GM18505 (cell line): ENCODE results near the gene FARS2.
"Not testable (repeated sequence)": the region's sequence is repeated elsewhere in the genome, so short reads cannot be mapped to it uniquely, and the experiment has no call there.

Source experiments
- ATAC-seq: cut with Tn5 transposase; IDR thresholded peaks from one replicate; pipeline ENCODE4 v1.9.1; 2021; ENCODE audit not compliant: unreplicated experiment
- POLR2A ChIP-seq: IDR thresholded peaks from 4 replicates; pipeline ENCODE4 v1.6.1; 2011; ENCODE audit warnings: borderline replicate concordance; ENCODE audit not compliant: insufficient read depth, insufficient read length; ENCODE audit errors: extremely low read depth

Gene FARS2

DNA sequence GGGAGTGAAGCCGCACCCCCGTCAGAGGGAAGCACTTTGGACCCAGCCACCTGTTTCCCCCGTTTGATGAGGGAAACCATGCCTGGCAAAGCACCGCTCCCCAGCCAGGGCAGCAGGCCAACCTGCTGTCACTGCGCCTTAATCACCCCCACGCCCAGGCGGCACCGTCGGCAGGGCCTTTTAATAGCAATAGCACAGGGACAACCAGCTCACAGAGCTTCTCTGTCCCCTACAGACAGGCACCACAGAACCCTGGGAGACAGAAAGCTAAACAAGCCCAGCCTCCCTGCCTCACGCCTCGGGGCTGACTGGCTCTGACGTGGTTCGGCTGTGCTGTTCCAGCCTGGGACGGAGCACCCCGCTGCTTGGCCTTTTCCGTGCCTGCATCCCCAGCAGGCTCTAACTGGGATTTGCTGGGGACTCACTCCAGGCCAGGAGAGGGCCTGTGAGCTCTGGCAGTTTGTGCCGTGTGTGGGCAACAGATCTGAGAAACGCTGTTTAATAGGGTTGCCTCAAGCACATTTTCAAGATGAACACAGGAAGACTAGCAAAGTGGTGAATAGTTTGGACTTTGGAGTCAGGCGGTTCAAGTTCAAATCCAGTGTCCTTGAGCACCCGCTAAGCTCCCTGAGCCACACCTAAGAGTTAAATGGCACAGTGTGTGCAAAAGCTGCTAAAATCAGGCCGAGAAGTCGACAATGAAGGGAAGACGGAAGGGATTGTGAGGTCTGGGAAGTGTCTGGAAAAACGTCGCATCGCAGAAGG, 521.7 kb downstream of the FARS2 start:
- ATAC-seq: no peak
- TF ChIP-seq POLR2A: no peak

DNA sequence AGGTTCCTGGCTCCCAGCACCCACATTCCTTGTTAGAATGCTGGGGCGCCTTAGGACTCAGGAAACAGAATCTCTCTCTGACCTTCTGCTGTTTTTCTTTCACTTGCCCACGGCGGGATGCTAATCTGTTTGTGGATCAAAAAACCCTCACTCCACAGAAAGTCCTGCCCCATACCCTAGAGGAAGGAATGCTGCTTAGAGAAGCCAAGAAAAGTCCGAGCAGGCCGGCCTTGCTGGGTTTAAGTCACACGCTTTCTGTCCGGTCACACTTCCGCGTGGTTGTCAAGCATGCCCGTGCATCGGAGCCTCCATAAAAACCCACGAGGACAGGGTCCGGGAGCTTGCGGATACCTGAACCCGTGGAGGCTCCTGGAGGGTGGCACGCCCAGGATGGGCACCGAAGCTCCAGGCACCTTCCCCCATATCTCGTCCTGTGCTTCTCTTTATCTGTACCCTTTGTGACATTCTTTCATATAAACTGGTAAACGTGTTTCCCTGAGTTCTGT, 522.3 kb downstream of the FARS2 start:
- no peak for ATAC-seq
- TF ChIP-seq POLR2A: no peak

DNA sequence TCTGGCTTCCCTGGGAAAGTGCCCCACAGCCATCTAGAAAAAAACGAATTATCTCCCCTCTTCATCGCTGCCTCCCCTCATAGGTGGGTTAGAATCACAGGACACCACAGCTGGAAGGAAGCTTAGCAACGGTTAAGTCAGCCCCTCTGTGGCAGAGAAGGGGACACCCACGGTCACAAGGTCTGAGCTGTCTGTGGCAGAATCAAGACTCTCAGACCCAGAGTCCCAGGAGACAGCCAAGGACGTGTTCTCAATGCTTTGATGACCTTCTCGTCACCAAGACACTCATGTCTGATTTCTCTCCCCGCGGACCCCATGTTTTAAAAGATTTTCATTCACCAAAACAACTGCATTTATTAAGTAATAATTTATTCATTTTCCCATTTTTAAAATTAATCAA, 523.9 kb downstream of the FARS2 start:
- no peak for TF ChIP-seq POLR2A
- ATAC-seq: no peak

DNA sequence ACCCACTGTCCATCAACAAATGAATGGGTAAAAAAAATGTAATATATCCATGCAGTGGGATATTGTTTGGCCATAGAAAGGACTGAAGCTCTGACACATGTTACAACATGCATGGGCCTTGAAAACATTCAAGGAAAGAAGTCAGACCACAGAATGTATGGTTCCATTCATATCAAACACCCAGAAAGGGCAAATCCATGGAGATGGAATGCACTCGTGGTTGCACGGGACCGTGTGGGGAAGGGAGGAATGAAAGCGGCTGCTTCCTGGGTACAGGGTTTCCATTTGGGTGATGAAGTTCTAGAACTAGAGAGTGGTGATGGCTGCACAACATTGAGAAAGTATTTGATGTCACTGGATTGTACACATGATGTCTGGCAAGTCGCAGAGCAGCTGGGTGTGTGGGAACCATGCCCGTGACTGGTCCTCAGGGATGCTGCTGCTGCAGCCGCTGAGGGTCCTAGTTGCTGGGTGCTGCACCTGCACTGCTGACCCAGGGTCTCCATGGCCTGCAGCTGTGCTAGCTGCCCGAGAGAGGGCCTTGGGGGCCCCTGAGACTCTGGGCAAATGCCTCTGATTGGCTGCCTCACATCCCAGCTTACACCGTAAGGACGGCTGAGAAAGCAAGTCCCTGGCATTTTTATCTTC, 525.1 kb downstream of the FARS2 start:
- no peak for TF ChIP-seq POLR2A
- no peak for ATAC-seq

DNA sequence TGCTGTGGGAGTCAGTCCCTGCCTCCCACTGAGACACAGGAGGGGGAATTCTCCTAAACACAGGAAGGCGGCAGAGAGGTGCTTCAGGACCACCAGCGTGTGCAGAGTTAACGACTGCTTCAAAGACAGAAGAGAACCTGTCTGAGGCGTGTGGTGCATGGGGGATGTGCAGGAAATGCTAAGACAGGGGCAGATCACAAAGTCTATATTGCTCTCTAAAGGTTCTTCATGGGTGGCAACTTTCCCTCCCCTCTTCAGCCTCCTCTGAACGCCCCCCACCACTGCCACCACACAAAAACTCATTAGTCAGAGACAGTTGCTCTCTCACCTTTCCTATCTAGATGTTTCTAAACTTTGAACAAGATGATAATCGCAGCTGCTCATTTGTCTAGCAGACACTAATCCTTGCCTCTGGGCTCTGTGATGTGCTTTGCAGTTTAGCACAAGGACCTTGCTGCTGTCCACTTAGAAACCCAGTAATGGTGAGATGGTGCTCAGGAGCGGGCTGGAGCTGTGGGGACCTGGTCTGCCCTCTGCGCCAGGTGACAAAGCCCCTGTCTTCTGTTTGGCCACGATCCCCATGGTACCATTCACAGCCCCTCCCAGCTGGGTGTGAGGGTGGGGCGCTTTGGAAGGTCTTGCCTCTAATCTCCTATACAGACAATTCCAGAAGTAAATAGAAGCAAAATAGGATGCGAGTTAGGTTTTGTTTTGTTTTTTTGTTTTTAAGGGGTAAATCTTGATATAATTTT, 525.8 kb downstream of the FARS2 start:
- no peak for ATAC-seq
- no peak for TF ChIP-seq POLR2A

DNA sequence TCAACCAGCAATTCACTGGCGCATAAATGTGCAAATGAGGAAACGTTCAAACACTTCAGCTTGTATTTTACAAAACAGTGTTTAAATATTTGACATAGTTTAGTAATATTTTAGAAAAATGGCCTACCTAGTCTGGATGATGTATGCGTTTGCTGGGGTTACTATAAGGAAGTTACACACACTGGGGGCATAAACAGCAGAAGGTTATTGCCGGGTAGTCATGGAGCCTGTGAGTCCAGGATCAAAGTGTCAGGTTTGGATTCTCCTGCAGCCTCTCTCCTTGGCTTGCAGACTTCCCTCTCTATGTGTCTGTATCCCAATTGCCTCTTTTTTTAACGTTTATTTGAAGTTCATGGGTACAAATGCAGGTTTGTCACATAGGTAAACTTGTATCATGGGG, 528.1 kb downstream of the FARS2 start:
- ATAC-seq: not testable (repeated sequence)

DNA sequence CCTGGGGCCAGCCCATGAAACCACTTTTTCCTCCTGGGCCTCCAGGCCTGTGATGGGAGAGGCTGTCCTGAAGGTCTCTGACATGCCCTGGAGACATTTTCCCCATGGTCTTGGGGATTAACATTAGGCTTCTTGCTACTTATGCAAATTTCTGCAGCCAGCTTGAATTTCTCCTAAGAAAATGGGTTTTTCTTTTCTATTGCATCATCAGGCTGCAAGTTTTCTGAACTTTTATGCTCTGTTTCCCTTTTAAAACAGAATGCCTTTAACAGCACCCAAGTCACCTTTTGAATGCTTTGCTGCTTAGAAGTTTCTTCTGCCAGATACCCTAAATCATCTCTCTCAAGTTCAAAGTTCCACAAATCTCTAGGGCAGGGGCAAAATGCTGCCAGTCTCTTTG, 535.2 kb downstream of the FARS2 start:
- not testable (repeated sequence) for ATAC-seq

DNA sequence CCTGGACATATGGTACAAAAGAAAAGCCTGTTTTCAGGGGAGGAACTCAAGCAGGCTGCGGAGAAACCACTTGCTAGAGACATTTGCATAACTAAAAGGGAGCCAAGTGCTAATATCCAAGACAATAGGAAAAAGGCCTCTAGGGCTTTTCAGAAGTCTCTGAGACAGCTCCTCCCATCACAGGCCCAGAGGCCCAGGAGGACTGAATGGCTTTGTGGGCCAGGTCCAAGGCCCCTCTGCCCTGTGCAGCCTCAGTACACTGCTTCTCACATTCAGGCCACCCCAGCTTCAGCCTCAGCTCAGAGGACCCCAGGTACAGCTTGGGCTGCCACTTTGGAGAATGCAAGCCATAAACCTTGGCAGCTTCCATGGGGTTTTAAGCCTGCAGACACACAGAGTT, 545.1 kb downstream of the FARS2 start:
- not testable (repeated sequence) for ATAC-seq

DNA sequence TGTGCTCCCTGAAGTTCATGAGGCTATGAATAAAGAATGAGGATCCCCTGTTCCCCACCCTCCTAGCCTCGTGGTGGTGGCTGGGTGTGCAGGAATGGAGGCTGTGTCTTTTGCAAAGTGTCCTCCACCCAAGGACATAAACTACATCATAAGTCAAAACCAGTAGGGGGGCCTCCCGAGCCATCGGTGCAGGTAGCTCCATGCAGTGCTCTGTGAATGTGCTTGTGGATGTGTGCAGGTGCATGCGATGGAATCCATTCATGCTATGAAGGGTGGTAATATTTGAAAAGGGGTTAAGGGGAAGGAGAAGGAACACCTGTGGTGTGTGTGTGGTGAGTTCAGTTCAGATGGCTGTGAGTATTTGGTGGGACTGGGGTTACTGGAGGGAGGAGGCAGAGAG, 548.1 kb downstream of the FARS2 start:
- no peak for ATAC-seq
- TF ChIP-seq POLR2A: no peak

DNA sequence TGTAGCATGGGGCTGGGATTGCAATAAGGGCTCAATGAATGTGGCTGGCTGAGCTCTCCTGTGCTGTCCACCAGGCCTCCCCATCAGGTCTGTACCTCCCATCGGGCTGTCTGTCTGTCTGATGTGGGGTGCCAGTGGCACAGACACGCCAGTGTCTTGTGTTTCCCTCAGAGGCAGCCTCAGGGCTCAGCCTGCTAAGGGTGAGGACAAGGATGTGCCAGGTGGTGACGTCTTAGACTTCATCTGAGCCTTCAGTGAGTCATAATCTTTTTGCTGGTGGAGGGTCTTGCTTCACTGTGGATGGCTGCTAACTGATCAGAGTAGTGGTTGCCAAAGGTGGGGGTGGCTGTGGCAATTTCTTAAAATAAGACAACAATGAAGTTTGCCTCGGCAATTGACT, 550.7 kb downstream of the FARS2 start:
- ATAC-seq: no peak
- TF ChIP-seq POLR2A: no peak

DNA sequence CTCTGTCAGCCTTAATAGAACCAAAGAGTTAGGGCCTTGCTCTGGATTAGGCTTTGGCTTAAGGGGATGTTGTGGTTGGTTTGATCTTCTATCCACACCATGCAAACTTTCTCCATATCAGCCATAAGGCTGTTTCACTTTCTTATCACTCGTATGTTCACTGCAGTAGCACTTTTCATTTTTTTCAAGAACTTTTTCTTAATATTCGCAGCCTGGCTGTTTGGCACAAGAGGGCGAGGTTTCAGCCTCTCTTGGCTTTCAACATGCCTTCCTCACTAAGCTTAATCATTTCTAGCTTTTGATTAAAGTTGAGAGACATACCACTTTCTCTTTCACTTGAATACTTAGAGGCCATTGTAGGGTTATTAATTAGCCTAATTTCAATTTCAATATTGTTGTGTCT, 552.3 kb downstream of the FARS2 start:
- ATAC-seq: peak; percentile 53
- no peak for TF ChIP-seq POLR2A

DNA sequence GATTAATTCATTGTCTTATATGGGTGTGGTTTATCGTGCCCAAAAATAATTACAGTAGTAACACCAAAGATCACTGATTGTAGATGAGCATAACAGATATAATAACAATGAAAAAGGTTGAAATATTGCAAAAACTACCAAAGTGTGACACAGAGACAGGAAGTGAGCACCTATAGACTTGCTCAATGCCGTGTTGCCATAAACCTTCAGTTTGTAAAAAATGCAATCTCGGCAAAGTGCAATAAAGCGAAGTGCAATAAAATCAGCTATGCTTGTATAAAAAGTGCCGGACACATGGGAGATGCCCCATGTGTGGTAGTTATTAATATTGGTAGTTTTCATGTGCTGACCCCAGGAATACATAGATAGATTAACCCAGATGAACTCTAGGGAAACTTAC, 552.8 kb downstream of the FARS2 start:
- no peak for ATAC-seq
- TF ChIP-seq POLR2A: no peak

DNA sequence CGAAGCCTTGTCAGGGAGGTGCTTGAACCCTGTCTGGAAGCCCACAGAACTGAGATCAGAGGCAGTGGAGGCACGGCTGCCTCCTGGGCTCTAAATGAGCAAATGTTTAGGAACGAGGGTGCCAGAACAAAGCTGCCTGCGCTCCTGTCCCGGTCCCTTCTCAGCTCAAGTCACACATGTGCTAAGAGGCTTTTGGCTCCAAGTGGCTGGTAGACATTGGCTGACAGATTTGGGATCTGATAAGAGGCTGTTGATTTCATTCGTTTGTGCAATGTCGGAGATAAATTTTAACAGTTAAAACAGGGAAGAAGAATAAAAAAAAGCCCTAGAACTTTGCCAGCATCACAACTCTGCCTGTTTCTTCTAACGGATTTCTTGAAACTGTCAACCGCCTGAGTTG, 553.6 kb downstream of the FARS2 start:
- no peak for ATAC-seq
- TF ChIP-seq POLR2A: no peak

DNA sequence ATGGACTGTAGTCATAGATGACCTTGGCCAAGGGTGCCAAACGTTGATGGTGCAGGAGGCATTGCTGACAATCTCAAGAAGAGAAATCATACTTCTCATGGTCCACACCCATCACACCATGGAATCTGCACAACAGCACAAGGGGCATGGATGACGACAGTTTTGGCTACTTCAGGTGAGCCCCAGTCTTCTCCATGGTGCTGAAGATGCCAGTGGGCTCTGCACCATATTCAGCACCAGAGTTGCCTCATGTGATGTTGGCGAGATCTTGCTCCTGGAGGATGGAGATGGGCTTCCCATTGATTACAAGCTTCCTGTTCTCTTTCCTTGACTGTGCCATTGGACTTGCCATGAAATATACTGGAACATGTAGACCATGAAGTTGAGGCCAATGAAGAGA, 556.6 kb downstream of the FARS2 start:
- no peak for TF ChIP-seq POLR2A
- no peak for ATAC-seq
